ENCODE data around the gene BMPR1B.

The BMPR1B gene

GRCh38 chr4:94758141-94758699 is 465 bp downstream of the BMPR1B start (continued):
- TF ChIP-seq, protein P1, sequence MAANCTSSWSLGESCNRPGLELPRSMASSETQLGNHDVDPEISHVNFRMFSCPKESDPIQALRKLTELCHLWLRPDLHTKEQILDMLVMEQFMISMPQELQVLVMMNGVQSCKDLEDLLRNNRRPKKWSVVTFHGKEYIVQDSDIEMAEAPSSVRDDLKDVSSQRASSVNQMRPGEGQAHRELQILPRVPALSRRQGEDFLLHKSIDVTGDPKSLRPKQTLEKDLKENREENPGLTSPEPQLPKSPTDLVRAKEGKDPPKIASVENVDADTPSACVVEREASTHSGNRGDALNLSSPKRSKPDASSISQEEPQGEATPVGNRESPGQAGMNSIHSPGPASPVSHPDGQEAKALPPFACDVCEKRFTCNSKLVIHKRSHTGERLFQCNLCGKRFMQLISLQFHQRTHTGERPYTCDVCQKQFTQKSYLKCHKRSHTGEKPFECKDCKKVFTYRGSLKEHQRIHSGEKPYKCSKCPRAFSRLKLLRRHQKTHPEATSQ (tag by site-specific recombination; IDR thresholded peaks at IDR 0.05): peak; percentile 66; the same call in 1 of the 2 replicates
- peak; percentile 39; the same call in 1 of the 2 replicates for TF ChIP-seq EGR2 (tag by site-specific recombination; IDR thresholded peaks at IDR 0.05; ENCODE audit: low read depth)
- peak; percentile 41; the same call in 1 of the 2 replicates for TF ChIP-seq KLF9 (tag by site-specific recombination; IDR thresholded peaks at IDR 0.05; ENCODE audit: low read depth)
- no peak for TF ChIP-seq ZNF416 (tag by site-specific recombination; IDR thresholded peaks at IDR 0.05)
- TF ChIP-seq ZNF561 (tag by site-specific recombination; IDR thresholded peaks at IDR 0.05; ENCODE audit: borderline replicate concordance): peak; percentile 19; the same call in 1 of the 2 replicates
- TF ChIP-seq ZXDB (tag by site-specific recombination; IDR thresholded peaks at IDR 0.05): 0 out of 2 replicates have a peak, but pooled peaks have one; percentile 37
- TF ChIP-seq, protein P2, sequence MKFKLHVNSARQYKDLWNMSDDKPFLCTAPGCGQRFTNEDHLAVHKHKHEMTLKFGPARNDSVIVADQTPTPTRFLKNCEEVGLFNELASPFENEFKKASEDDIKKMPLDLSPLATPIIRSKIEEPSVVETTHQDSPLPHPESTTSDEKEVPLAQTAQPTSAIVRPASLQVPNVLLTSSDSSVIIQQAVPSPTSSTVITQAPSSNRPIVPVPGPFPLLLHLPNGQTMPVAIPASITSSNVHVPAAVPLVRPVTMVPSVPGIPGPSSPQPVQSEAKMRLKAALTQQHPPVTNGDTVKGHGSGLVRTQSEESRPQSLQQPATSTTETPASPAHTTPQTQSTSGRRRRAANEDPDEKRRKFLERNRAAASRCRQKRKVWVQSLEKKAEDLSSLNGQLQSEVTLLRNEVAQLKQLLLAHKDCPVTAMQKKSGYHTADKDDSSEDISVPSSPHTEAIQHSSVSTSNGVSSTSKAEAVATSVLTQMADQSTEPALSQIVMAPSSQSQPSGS (tag by site-specific recombination; IDR thresholded peaks at IDR 0.05; ENCODE audit: low read depth): no peak
- TF ChIP-seq SP7 (tag by site-specific recombination; IDR thresholded peaks at IDR 0.05): 0 out of 2 replicates have a peak, but pooled peaks have one; percentile 56
- peak; percentile 64; the same call in 1 of the 2 replicates for TF ChIP-seq WT1 (tag by site-specific recombination; IDR thresholded peaks at IDR 0.05)
- TF ChIP-seq ZSCAN23 (tag by site-specific recombination; IDR thresholded peaks at IDR 0.05): no peak
- no peak for TF ChIP-seq KLF7 (tag by site-specific recombination; IDR thresholded peaks at IDR 0.05; ENCODE audit: borderline replicate concordance)
- TF ChIP-seq ZNF596 (tag by site-specific recombination; IDR thresholded peaks at IDR 0.05): peak; percentile 77
- no peak for TF ChIP-seq ZNF184 (tag by site-specific recombination; IDR thresholded peaks at IDR 0.05)
- no peak for TF ChIP-seq ZNF433 (tag by site-specific recombination; IDR thresholded peaks at IDR 0.05; ENCODE audit: low read depth)
- TF ChIP-seq ZNF777 (tag by site-specific recombination; IDR thresholded peaks at IDR 0.05; ENCODE audit: borderline replicate concordance): 0 out of 2 replicates have a peak, but pooled peaks have one; percentile 13
- TF ChIP-seq ZNF266 (tag by site-specific recombination; IDR thresholded peaks at IDR 0.05; ENCODE audit: low read depth): no peak
- TF ChIP-seq KLF17 (tag by site-specific recombination; IDR thresholded peaks at IDR 0.05): peak; percentile 55; the same call in 1 of the 2 replicates
- no peak for TF ChIP-seq ZNF341 (tag by site-specific recombination; IDR thresholded peaks at IDR 0.05; ENCODE audit: low read depth)
- TF ChIP-seq, protein P3, sequence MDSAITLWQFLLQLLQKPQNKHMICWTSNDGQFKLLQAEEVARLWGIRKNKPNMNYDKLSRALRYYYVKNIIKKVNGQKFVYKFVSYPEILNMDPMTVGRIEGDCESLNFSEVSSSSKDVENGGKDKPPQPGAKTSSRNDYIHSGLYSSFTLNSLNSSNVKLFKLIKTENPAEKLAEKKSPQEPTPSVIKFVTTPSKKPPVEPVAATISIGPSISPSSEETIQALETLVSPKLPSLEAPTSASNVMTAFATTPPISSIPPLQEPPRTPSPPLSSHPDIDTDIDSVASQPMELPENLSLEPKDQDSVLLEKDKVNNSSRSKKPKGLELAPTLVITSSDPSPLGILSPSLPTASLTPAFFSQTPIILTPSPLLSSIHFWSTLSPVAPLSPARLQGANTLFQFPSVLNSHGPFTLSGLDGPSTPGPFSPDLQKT (IDR thresholded peaks at IDR 0.05; ENCODE audit: borderline replicate concordance, low read depth, low read length): no peak
- peak; percentile 87; the same call in 1 of the 2 replicates for TF ChIP-seq ZFP37 (tag by site-specific recombination; IDR thresholded peaks at IDR 0.05)
- TF ChIP-seq, protein P4, sequence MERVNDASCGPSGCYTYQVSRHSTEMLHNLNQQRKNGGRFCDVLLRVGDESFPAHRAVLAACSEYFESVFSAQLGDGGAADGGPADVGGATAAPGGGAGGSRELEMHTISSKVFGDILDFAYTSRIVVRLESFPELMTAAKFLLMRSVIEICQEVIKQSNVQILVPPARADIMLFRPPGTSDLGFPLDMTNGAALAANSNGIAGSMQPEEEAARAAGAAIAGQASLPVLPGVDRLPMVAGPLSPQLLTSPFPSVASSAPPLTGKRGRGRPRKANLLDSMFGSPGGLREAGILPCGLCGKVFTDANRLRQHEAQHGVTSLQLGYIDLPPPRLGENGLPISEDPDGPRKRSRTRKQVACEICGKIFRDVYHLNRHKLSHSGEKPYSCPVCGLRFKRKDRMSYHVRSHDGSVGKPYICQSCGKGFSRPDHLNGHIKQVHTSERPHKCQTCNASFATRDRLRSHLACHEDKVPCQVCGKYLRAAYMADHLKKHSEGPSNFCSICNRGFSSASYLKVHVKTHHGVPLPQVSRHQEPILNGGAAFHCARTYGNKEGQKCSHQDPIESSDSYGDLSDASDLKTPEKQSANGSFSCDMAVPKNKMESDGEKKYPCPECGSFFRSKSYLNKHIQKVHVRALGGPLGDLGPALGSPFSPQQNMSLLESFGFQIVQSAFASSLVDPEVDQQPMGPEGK (tag by site-specific recombination; IDR thresholded peaks at IDR 0.05): peak; percentile 85; the same call in 1 of the 2 replicates
- no peak for TF ChIP-seq ZNF146 (tag by site-specific recombination; IDR thresholded peaks at IDR 0.05)
- peak; percentile 63; the same call in 1 of the 2 replicates for TF ChIP-seq ZSCAN30 (tag by site-specific recombination; IDR thresholded peaks at IDR 0.05)
- TF ChIP-seq KLF1 (tag by site-specific recombination; IDR thresholded peaks at IDR 0.05): peak; percentile 92
- peak; percentile 53 for TF ChIP-seq IKZF3 (tag by site-specific recombination; IDR thresholded peaks at IDR 0.05)
- TF ChIP-seq ZFHX2 (tag by site-specific recombination; conservative IDR thresholded peaks at IDR 0.05): peak; percentile 89
- TF ChIP-seq ZNF473 (tag by site-specific recombination; IDR thresholded peaks at IDR 0.05): no peak
- no peak for TF ChIP-seq ZNF132 (tag by site-specific recombination; IDR thresholded peaks at IDR 0.05; ENCODE audit: borderline replicate concordance)
- no peak for TF ChIP-seq ZNF610 (tag by site-specific recombination; IDR thresholded peaks at IDR 0.05; ENCODE audit: borderline replicate concordance)
- TF ChIP-seq ZNF624 (tag by site-specific recombination; IDR thresholded peaks at IDR 0.05): no peak

All from HEK293 (cell line).